Mononuclear cell (primary cell): ENCODE measurements around the gene FBXL17. TPM values are rescaled to one million over a fixed set of nuclear protein-coding genes. Genes with fewer than 3 reads are reported as not detected.
A peak's percentile ranks its signal among the peaks of the same experiment; 100 is the strongest.

Source experiments
- H3K27me3 ChIP-seq: 2 replicates; pipeline ENCODE4 v1.6.0; 2011; ENCODE audit warnings: low read length, control low read depth; ENCODE audit not compliant: insufficient read depth
- H3K4me1 ChIP-seq: 2 replicates; pipeline ENCODE4 v1.5.1; 2011; ENCODE audit warnings: mild to moderate bottlenecking, low read length, control low read depth; ENCODE audit not compliant: insufficient read depth
- H3K4me3 ChIP-seq: 2 replicates; pipeline ENCODE4 v1.5.1; 2011; ENCODE audit warnings: mild to moderate bottlenecking, low read length, moderate library complexity
- H3K9me3 ChIP-seq: 2 replicates; pipeline ENCODE4 v1.5.1; 2011; ENCODE audit warnings: low read depth, mild to moderate bottlenecking, control low read depth, low read length
- total RNA-seq: library from RNA; depleted of rRNA; stranded (reverse); fragments of >200 nt; gene quantifications from one replicate; pipeline ENCODE4 v1.2.3, GENCODE V29; 2012

The FBXL17 gene
- total RNA-seq, 1 donor, result 19.3 TPM

- Histone ChIP-seq H3K4me1 (peaks cover 25% of the 10 kb centered on the region), H3K9me3 (no peaks in the 10 kb centered on the region), H3K4me3 (peak overlapping the region; percentile 83), H3K27me3 (no peaks in the 10 kb centered on the region)
These were observed 959 bp upstream of the FBXL17 start for GRCh38 chr5:108382784-108383330.

- Histone ChIP-seq H3K4me1 (peaks cover 25% of the 10 kb centered on the region), H3K27me3 (no peaks in the 10 kb centered on the region), H3K4me3 (peak overlapping the region; percentile 83), H3K9me3 (peaks cover under 1% of the 10 kb centered on the region)
These were observed 446 bp downstream of the FBXL17 start for GRCh38 chr5:108381350-108381953.

GRCh38 chr5:108380531-108381349 is 1.2 kb downstream of the FBXL17 start:
- Histone ChIP-seq H3K27me3 (no peaks in the 10 kb centered on the region), H3K4me1 (peaks cover 25% of the 10 kb centered on the region), H3K9me3 (peaks cover 8% of the 10 kb centered on the region), H3K4me3 (peak overlapping the region; percentile 83)

GRCh38 chr5:108379722-108380530 is 2.0 kb downstream of the FBXL17 start:
- no peaks in the 10 kb centered on the region for H3K27me3 ChIP-seq
- H3K4me3 ChIP-seq, result peak overlapping the region; percentile 83

GRCh38 chr5:108375768-108376167 is 6.1 kb downstream of the FBXL17 start:
- H3K4me3 ChIP-seq, result no peak overlapping the region
- no peaks in the 10 kb centered on the region for H3K27me3 ChIP-seq
- H3K4me1 ChIP-seq, result peaks cover 13% of the 10 kb centered on the region
- peaks cover 30% of the 10 kb centered on the region for H3K9me3 ChIP-seq

More at GRCh38 chr5:108379722-108380530, 2.0 kb downstream of the FBXL17 start:
- peaks cover 25% of the 10 kb centered on the region for H3K4me1 ChIP-seq
- peaks cover 13% of the 10 kb centered on the region for H3K9me3 ChIP-seq

- Histone ChIP-seq H3K4me3 (no peak overlapping the region), H3K4me1 (peaks cover under 1% of the 10 kb centered on the region), H3K9me3 (peaks cover 30% of the 10 kb centered on the region), H3K27me3 (no peaks in the 10 kb centered on the region)
These were observed 8.5 kb downstream of the FBXL17 start for GRCh38 chr5:108373426-108373825.

- Histone ChIP-seq H3K9me3 (peaks cover 30% of the 10 kb centered on the region), H3K4me3 (no peak overlapping the region), H3K4me1 (no peaks in the 10 kb centered on the region), H3K27me3 (no peaks in the 10 kb centered on the region)
These were observed 9.5 kb downstream of the FBXL17 start for GRCh38 chr5:108372369-108372768.

- H3K9me3 ChIP-seq, result peaks cover 27% of the 10 kb centered on the region
- H3K4me3 ChIP-seq, result no peak overlapping the region
- no peaks in the 10 kb centered on the region for H3K4me1 ChIP-seq
- H3K27me3 ChIP-seq, result no peaks in the 10 kb centered on the region
These were observed 10.6 kb downstream of the FBXL17 start for GRCh38 chr5:108371263-108371662.

- Histone ChIP-seq H3K9me3 (peaks cover 14% of the 10 kb centered on the region), H3K4me3 (no peak overlapping the region), H3K27me3 (no peaks in the 10 kb centered on the region), H3K4me1 (no peaks in the 10 kb centered on the region)
These were observed 12.7 kb downstream of the FBXL17 start for GRCh38 chr5:108369167-108369566.

GRCh38 chr5:108367679-108368334 is 14.1 kb downstream of the FBXL17 start:
- H3K4me1 ChIP-seq, result no peaks in the 10 kb centered on the region
- no peaks in the 10 kb centered on the region for H3K27me3 ChIP-seq

GRCh38 chr5:108366500-108366899 is 15.4 kb downstream of the FBXL17 start:
- no peaks in the 10 kb centered on the region for H3K9me3 ChIP-seq

More at GRCh38 chr5:108367679-108368334, 14.1 kb downstream of the FBXL17 start:
- H3K9me3 ChIP-seq, result peaks cover 6% of the 10 kb centered on the region
- no peak overlapping the region for H3K4me3 ChIP-seq

GRCh38 chr5:108361771-108362170 is 20.1 kb downstream of the FBXL17 start:
- H3K4me3 ChIP-seq, result no peak overlapping the region
- no peaks in the 10 kb centered on the region for H3K9me3 ChIP-seq
- no peaks in the 10 kb centered on the region for H3K27me3 ChIP-seq
- no peaks in the 10 kb centered on the region for H3K4me1 ChIP-seq

More at GRCh38 chr5:108366500-108366899, 15.4 kb downstream of the FBXL17 start:
- H3K27me3 ChIP-seq, result no peaks in the 10 kb centered on the region
- no peak overlapping the region for H3K4me3 ChIP-seq
- H3K4me1 ChIP-seq, result no peaks in the 10 kb centered on the region

GRCh38 chr5:108361239-108361638 is 20.7 kb downstream of the FBXL17 start:
- no peaks in the 10 kb centered on the region for H3K27me3 ChIP-seq
- H3K4me1 ChIP-seq, result no peaks in the 10 kb centered on the region
- no peaks in the 10 kb centered on the region for H3K9me3 ChIP-seq
- no peak overlapping the region for H3K4me3 ChIP-seq

GRCh38 chr5:108360280-108360679 is 21.6 kb downstream of the FBXL17 start:
- no peaks in the 10 kb centered on the region for H3K9me3 ChIP-seq
- H3K4me1 ChIP-seq, result no peaks in the 10 kb centered on the region
- no peak overlapping the region for H3K4me3 ChIP-seq
- no peaks in the 10 kb centered on the region for H3K27me3 ChIP-seq
